Right forelimb (tissue), 1 donor: Measurements from ENCODE around the gene ARHGAP6.

Source experiments
- DNase-seq: peaks from one replicate; pipeline ENCODE4 v3.0.0-alpha.2; 2018

Gene ARHGAP6

DNA sequence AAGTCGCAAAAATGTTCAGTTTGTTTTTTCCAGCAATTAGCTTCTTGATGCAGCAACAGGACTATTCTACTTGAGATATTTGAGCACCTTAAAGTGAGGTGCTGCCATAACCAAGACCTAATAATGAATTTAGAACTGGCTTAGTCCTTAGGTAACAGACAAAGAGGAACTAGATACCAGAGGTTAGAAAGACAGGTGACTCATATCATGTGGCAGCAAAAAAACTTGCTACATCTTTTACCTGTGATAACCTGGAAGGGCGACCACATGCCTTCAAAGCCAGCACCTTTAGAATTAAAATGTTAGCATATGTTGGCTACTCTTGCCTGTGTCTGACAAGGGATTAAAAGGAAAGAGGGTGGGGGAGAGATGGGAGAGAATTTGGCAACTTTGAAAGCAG lies 90.4 kb downstream of the ARHGAP6 start:
- no peak for DNase-seq

DNA sequence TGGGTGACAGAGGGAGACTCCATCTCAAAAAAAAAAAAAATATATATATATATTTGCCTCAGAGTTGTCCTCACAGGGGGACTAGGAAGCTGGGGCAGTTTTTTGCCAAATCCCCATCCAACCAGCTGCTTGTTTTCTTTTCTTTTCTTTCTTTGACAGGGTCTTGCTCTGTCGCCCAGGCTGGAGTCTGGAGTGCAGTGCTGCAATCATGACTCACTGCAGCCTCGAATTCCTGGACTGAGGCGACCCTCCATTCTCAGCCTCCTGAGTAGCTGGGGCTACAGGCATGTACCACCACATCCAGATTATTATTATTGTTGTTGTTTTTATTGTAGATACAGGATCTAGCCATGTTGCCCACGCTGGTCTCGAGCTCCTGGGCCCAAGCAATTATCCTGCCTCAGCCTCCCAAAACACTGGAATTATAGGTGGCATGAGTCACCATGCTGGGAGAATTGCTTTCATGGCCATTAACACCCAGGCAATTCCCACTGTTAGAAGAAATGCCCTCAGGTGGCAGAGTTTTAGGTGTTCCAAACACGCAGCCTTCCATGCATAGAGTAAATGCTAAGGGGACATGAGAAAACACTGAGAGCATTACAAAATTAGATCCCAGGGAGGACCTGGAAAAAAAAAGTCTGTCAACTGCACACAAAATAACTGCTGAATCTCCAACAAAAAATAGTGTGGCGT lies 98.0 kb downstream of the ARHGAP6 start:
- no peak for DNase-seq

DNA sequence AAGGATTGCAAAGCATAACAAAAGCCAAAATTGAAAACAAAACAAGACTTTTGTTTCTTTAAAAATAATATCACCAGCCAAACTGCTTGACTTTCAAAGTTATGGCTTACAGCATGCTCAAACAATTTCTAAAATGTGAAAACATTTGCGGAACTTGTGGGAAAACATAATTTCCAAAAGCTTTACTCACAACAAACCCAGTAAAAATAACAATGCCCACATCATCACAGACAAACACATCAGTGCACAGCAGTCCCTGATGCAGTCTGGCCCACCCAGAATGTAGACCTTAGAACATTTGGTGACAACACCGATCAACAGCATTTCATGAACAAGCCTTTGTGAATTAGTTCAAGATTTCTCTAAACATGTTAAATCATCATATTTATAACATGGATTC lies 98.9 kb downstream of the ARHGAP6 start:
- DNase-seq, result no peak

DNA sequence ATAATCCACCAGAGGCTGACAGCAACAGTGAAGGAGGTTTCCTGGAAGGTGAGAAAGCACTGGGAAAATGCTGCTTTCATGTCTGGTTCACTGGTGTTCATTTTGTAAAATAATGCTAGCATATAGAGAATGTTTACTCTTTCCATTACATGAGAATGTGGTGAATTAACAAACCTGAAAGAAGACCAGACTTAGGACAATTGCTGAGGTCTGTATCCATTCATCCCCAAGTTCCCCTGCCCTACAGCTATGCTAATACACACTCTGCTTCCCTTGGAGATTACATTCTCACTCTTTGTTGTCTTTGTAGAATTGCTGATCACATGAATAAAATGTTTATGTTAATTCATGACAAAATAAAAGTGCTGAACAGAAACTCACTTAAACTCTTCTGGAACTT lies 99.5 kb downstream of the ARHGAP6 start:
- DNase-seq, result no peak

DNA sequence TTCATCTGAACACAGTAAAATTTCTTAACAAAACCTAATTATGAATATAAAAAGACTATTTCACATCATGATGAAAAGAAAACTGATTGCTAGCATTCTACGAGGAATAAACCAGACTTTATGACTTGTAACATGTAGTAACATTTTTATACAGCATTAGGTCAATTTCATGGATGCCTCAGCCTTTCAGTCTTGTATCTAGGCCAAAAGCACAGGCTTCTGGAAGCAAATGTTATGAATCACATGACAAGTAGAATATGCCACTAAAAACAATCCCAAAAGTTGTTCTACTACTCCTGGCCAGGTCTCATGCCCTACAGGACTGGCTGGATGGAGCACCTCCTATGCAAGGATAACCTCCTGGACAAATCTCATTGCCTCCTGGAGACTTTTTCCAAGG lies 101.2 kb downstream of the ARHGAP6 start:
- DNase-seq, result no peak

DNA sequence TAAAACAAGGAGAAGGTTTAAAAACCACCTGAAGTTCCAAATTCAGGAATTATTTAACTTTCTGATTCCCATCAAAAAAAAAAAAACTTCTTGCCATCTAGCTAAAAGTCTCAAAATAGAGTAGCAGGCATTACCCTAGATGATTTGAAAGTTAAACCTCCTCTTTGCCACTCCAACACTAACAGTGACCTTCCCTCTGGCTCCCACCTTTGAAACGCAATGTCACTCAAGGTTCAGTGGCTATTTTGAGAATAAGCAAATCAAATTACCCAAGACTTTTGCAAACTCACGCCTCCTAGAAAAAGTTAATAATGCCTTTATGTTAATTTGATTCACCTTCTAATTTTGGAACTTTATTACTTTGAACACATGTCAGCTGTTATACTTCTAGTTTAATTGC lies 103.2 kb downstream of the ARHGAP6 start:
- no peak for DNase-seq

DNA sequence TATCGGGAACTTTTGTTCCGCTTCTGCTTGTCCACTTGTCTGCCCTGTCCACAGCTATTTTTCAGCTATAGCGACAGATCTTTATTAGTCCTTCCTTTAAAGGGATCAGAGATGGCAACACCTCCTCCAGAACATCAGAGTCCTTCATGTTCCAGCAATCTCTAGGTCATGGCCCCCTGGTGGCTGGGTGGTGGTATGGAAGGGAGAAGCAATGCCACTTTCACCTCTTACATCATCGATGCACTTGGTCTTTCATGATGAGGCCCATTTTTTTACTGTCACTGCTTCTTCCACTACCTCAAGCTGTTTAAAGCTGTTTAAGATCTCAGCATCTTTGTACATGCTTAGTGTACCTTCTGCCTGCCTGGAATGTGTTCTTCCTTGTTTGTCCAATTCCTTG lies 106.7 kb downstream of the ARHGAP6 start:
- DNase-seq, result no peak

DNA sequence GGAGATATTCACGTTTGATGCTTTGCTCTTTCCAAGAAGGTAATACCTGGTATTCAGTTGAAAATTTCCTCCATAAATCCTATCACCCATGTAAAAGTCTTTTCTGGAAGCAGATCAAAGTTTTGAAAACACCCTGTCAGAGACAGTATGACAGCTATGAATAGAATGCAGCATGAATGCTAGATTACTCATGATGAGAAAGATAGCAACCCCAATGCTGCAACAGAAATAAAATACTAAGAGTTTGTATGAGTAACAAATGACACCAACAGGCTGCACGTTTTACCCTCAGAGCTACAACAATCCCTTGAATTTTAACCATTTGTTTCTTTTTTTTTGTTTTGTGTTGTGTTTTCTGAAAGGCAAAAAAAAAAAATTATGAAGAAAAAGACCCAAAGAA lies 108.6 kb downstream of the ARHGAP6 start:
- no peak for DNase-seq

DNA sequence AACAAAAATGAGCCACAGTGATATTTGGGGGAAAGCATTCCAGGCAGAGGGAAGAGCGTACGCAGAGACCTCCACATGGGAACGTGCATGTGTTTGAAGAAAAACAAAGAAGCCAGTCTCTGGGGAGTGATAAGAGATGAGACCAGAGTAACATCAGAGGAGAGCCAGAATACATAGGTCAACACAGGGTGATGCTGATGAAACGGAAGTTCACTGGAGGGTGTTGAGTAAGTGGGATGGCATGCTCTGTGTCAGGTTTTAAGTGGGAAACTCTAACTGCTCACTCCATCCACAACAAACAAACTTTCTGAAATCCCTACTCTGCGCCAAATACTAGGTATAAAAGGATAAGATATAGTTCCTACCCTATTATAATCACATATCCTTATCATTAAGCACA lies 110.0 kb downstream of the ARHGAP6 start:
- DNase-seq, result no peak

DNA sequence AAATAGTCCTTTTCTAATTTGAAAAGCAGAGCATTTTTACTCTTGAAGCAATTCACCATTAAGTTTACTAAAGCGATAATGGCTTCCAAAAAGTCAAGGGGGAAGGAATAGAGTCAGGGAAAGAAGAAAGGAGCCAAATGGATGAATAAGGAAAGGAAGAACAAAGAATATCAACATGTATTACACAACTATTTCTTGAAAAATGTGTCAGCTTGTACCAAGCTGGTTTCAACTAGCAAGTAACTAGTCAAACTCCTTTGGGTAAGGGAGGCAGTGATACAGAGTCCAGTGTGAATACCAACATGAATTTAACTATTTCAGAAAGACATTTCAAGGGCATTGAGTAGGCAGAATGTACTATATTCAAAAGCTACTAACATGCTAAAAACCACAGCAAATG lies 112.1 kb downstream of the ARHGAP6 start:
- no peak for DNase-seq

DNA sequence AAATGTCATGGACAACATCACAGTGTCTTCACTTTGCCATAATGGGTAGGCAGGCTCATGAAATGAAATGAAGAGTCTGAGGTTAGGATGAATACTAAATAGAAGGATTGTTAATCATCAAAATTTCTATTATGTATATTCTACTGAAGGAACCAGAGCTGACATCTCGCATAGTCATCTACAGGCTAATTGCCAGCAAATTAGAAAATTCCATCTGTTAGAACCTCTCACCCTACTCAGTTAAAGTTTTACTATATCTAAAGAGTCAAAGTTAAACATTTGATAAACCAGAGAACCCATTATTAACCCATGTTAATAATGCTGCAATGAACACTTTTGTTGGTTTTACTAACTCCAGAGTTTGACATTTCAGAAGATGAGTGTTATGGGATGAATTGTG lies 114.6 kb downstream of the ARHGAP6 start:
- no peak for DNase-seq

DNA sequence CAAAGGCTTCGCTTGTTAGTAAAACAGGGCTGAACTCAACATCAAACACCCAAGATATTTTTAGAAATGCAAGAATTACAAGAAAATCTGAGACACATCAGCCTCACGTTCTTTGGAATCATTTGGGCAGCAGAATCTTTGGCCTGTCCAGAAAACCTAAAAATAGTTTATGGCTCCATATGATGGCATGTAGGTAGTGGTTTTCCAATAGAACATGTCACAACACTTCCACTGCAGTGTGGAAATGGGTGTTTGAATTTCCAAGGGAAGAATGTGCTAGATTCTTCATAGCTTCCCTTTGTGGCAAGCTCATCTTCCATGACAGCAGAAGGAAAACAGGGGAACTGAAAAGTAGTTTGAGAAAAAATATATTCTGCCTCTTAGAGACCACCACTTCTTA lies 118.8 kb downstream of the ARHGAP6 start:
- no peak for DNase-seq

DNA sequence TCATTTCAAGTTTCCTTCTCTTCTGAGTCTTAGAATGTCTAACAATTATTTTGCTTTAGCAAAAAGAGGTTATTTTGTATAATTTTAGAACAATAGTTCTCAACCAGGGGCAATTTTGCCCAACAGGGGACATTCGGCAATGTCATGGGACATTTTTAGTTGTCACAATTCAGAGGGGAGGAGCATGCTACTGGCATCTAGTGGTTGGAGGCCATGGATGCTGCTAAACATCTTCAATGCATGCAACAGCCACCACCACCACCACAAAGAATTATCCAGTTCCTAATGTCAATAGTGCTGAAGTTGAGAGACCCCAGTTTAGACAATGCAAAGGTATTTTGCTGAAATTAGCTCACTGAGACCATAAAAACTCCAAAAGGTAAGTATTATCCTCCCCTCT lies 122.5 kb downstream of the ARHGAP6 start:
- DNase-seq, result no peak

DNA sequence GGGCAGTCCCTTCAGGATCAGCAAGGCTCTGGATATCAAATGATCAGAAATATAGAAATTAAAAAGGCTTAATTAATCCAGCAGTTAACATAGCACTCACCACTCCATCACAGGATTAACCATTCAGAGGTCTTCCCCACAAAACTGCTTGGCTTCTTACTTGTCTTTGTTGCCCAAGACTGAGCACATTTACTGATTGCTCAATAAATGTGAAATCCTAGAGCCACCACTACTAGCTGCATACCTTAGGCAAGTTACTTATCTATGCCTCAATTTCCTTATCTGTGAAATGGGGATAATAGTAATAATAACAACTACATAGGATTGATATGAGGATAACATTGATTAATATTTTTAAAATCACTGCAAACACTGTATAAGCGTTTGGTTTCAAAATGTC lies 124.2 kb downstream of the ARHGAP6 start:
- no peak for DNase-seq

DNA sequence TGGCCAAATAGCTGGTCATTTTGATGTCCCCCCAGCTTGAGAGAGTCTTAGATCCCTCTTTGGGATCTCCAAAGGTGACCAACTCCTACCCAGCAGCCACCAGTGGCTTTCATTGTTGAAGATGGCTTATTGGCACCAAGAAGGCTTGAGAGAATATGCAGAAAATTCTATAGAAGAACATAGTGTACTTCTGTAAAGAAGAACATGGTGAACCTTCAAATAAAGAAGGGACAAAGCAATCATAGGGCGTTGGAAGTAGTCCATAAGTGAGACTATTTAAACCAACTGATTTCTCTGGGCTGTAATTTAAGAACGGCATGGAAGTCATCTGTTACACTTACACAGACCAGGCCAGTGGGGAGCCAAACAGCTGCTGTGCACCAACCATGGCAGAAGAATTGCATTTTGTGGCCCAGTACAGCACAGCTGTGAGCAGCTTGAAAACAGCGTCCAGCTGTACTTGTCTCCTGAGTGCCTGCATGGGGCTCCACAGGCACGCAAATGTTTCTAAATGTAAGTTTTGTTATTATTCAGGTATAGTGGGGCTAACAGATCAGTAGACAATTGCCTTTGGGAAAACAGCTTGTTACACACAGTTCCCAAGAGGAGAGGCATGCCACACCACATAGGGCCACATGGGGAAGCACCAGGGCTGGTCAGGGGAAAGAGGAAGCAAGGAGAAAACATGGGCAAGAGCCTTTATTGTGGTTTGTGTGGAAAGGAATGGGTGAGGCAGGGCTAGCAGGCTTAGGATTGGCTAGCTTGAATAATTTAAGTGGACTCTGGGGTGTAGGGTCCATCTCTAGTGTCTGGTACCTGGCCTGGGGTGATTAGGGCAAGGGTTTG lies 125.0 kb downstream of the ARHGAP6 start:
- DNase-seq, result no peak

DNA sequence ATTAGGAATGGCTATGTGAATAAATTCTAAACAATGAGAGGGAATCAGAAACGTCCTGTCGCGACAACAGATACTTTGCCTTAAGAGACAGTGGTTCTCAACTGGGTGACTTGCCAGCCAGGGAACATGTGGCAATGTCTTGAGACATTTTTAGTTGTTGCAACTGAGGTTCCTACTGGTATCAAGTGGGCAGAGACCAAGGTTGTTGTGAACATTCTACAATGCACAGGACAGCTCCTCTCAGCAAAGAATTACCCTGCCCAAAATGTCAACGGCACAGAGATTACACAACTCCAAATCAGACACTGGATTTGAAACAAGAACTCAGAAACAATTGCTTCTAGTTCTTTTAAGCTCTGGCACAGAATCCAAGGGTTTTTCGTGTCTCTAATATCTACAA lies 128.6 kb downstream of the ARHGAP6 start:
- no peak for DNase-seq

DNA sequence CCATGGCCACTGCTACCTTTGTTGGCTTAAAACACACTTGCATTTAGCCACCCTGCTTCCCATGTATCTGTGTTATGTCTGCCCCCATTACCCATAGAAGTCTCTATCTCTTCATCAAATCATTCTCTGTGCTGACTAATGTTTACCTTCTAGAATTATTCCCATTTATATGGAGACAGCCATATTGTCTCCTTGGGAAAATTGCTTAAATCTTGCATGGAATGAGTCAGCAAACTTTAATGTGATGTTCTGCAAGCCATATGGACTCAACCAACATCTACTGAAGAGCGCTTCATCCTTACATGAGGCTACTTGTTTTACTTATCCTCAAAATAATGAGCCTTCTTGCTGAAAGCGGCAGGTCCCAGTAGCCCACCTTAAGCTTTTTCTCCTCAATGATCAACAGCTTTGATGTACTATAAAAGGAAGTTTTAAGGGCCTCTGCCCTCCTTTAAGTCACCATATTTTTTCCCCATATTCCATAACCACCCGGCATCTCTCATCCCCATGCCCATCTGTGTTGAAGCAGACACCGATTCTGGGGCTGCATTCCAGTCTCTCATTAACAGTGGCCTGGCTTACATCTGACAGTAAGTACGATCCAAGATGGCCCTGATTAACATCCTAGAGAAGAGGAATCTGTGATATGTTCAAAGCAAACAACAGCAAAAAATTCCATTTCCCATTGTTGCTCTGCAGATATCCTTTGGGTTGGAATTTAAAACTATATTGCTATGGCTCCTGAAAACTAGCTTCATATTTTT lies 130.4 kb downstream of the ARHGAP6 start:
- DNase-seq, result no peak

DNA sequence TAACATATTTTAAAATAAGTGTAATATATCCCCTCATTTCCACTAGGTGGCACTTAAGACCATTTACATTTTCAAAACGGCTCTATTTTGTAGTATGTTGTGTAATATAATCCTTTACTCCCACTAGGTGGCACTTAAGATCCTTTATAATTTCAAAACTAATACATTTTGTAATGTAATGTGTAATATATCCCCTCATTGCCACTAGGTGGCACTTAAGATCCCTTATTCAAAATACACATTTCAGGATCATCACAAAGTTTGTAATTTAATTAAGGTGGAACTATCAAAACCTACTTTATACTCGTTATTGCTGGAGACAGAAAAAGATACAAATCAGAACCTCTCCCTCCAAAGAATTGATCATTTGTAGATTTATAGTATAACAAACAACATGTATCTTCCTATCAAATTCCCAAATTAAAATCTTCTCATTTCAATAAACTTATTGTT lies 132.5 kb downstream of the ARHGAP6 start:
- DNase-seq, result no peak

DNA sequence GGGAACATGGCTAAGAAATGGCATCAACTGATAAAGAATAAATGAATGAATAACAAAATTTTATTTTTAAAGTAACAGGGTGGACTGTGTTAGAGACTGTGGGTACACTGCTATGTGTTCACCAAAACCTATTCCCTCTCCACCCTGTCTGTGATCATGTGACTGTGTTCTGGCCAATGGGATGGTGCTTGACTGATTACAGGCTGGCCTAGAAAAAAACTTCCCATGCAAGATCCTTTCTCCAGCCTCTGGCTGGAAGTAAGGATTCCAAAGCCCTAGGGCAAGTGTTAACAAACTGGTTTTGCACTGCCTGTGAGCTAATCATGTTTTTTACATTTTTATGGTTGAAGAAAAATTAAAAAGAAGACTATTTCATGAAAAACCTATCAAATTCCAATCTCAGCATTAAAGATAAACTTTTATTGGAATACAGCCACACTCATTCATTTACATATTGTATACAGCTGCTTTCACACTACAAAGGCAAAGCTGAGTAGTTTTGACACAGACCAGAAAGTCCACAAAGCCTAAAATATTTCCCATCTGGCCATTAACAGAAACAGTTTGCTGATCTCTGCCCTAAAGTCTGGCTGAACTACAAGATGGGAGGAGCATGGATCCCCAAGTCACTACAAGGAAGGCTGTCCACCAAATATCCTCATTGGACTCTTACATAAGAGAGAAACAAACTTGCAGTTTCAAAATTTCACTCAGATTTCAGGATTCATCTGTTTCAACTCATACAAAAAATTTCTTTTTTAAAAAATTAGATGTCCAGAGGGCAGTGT lies 133.2 kb downstream of the ARHGAP6 start:
- no peak for DNase-seq

DNA sequence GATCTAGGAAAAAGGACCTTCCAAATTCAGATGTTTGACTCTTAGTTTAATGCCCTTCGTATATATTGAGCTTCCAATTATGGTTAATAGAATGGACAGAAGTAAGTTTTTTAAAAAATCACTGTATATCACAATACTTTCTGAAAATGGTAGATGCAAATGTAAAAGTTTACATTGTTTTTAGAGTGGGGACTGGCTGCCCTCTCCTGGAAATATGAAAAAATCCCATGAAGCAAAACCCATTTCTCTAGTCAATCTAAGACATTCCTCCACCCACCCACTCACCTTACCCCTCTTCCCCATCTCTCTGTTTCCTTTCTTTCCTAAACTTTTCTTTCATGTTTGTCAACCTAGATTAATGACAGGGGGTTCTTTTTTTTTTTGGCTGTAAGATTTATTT lies 134.5 kb downstream of the ARHGAP6 start:
- no peak for DNase-seq

DNA sequence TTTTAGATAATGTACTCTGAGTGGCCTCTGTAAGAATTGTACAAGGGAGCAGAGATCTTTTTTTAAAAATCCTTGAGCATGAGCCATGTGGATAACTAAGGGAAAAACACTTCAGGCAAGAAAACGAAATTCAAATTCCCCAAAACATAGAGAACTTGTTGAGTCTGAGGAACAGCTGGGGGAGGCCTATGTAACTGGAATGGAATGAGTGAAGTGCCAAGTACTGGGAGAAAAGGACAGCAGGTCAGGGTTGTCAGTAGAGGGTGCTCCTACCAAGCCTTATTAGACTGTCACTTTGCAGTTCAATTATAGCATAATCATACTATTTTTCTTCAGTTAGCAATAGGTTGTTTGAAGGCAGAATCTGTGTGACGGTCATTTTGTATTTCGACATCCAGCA lies 135.1 kb downstream of the ARHGAP6 start:
- no peak for DNase-seq

DNA sequence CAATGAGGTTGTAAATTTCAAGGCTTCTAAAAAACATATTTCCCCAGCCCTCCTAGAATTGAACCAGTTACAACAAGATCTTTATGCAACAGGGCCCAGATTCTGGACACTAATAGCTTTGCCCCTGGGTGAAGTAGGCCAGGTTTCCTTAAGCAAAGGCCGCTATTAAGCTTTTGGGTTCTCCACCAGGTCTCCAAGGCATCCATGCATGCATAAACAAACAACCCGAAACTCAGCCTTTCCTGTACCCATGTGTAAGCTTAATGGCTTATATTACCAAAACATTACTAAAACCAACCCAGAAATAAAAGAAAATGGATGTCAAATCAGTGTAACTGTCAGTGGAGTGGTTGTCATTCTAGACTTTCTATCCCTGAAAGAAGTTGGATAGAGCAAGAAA lies 137.1 kb downstream of the ARHGAP6 start:
- DNase-seq, result no peak

DNA sequence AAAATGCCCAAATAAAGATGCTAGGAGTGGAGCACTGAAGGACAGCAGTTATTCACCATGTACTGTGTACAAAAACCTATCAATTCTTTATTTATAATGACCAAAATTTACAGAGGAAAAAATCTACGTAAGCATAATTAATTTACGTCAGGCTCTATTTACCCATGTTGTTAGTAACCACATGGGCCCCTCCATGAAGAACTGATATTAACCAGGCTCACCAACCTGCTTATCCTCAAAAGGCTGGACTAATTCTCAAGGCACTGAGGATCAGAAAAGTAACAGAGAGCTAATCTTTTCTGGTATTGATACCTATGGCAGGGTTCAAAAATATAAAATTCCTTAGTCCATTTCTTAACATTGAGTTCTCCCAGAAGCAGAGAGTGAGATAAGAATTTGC lies 140.0 kb downstream of the ARHGAP6 start:
- no peak for DNase-seq
